HG02885 (cell line): ENCODE results near the gene NIPSNAP2.
"Not testable (repeated sequence)": the region's sequence is repeated elsewhere in the genome, so short reads cannot be mapped to it uniquely, and the experiment has no call there.

ENCODE experiments used
- ATAC-seq: cut with Tn5 transposase; IDR thresholded peaks from one replicate; pipeline ENCODE4 v1.9.1; 2021; ENCODE audit warnings: mild to moderate bottlenecking; ENCODE audit not compliant: unreplicated experiment, poor library complexity

The NIPSNAP2 gene

GRCh38 chr7:55973747-55974250 lies 9.4 kb downstream of the NIPSNAP2 start:
- ATAC-seq, result no peak

DNA sequence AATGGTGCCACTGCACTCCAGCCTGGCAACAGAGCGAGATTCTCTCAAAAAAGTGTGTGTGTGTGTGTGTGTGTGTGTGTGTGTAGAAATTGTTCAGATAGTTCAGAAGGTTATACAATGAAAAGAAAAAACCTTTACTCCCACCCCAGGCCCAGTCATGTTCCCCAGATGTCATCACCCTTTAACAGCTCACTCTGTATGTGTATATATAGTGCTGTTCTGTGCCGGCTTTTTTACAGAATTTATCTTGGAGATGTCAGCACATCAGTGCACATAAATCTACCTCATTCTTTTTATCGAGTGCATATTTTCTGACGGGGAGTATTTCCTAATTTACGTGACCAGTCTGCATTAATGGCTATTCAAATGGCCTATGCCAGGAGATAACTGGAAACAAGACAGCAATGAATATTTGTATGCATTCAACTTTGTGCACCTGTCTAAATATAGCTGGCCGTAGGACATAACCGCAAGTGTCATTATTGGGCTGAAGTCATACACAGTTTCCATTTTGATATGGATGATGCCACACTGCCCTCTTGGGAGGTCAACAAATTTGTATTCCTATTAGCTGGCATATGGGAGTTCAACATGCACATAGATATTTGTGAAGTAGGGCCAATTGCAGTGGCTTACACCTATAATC lies 11.7 kb downstream of the NIPSNAP2 start:
- no peak for ATAC-seq

GRCh38 chr7:55977831-55978230 lies 13.4 kb downstream of the NIPSNAP2 start:
- ATAC-seq, result no peak

DNA sequence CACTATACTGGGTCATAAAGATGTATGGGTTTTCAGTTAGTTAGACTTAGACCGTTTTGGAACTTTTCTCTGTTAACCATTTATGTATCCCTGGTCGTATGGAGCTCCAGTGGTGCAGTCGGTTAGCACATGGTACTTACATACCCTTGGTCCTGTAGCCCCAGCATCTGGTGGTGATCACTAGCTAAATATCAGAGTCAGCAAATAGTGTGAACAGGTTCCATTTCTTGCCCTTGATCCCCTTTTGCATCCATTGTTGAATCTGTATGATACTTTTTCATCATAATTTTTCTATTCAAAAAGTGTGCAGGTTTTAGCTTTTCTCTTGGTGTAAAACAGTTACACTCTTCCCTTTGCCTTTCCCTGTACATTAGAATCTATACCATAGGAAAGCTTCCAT lies 15.9 kb downstream of the NIPSNAP2 start:
- no peak for ATAC-seq

DNA sequence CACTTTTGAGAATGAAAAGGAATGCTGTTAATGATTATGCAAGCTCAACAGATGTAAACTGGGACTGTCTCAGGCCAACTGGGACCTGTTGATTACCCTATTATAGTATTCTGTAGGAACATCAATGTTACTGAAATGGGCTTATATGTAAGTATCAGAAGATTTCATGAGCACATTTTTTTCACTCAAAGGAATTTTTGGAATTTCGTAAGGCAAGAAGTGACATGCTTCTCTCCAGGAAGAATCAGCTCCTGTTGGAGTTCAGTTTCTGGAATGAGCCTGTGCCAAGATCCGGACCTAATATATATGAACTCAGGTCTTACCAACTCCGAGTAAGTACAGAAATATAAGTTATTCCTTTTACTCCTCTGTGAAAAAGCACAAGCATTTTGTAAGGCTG lies 19.2 kb downstream of the NIPSNAP2 start:
- ATAC-seq, result no peak

GRCh38 chr7:55992346-55992745 lies 28.0 kb downstream of the NIPSNAP2 start:
- no peak for ATAC-seq

DNA sequence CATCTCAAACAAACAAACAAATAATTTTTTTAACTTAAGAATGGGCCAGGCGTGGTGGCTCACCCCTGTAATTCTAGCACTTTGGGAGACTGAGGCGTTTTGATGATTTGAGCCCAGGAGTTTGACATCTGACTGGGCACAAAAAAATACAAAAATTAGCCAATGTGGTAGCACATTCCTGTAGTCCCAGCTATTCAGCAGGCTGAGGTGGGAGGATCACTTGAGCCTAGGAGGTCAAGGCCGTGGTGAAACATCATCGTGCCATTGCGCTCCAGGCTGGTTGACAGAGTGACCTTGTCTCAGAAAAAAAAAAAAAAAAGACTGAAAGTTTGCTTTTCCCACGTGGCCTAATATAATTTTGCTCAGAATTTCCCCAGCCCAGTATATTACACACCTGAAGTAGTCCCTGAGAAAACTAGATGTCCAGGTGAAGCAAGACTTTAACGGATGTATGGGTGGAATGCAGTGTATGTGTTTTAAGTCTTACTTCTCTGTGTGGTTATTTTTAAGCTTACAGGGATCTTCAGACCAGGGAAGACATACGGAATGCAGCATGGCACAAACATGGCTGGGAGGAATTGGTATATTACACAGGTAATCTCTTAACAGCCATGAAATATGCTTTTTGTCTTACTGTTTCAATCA lies 32.6 kb downstream of the NIPSNAP2 start:
- no peak for ATAC-seq

DNA sequence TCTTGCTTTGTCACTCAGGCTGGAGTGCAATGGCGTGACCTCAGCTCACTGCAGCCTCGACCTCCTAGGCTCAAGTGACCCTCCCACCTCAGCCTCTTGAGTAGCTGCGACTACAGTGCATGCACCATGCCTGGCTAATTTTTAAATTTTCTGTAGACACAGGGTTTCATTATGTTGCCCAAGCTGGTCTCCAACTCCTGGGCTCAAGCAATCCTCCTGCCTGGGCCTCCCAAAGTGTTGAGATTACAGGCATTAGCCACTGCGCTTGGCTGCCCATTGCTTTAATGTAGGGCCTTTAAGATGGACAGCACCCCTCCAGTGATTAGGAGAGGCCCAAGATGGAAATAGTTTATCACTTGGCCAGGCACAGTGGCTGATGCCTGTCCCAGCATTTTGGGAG lies 39.4 kb downstream of the NIPSNAP2 start:
- ATAC-seq, result no peak

DNA sequence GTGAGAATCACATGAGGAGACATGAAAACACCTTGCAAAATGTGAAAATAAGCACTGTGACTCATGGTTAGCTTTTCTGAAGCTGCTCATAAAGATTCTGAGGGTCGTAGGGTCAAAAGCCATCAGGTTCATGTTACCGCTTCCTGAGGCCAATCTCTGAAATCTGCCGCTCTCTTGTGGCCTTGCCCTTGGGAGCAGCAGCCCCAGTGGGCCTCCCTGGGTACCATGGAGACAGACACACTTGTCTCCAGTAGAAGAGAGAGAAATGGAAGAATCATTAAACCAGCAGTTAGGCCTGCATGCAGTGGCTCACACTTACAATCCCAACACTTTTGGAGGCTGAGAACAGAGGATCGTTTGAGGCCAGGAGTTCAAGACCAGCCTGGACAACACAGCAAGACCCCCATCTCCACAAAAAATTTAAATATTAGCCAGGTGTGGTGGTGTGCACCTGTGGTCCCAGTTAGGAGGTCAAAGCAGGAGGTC lies 42.8 kb downstream of the NIPSNAP2 start:
- ATAC-seq, result no peak

GRCh38 chr7:56007891-56008290 lies 43.5 kb downstream of the NIPSNAP2 start:
- ATAC-seq, result no peak

DNA sequence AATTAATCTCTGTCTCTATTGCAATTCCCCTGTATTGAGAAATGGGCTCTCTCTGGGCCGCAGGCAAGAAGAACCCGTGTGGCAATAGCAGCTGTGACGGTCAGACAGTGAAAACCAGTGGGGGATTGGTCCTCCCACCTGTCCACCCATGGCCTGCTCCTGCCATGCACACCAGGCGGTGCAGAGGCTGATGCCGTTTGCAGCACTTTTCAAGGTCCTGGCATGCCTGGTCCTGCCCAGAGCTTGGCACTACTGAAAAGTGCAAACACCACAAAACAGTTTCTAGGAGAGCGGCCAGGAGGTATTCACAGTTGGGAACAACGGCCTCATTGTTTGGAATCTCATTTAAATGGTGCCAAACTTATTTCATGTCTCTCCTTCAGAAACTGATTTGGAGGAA lies 45.3 kb downstream of the NIPSNAP2 start:
- ATAC-seq, result no peak

DNA sequence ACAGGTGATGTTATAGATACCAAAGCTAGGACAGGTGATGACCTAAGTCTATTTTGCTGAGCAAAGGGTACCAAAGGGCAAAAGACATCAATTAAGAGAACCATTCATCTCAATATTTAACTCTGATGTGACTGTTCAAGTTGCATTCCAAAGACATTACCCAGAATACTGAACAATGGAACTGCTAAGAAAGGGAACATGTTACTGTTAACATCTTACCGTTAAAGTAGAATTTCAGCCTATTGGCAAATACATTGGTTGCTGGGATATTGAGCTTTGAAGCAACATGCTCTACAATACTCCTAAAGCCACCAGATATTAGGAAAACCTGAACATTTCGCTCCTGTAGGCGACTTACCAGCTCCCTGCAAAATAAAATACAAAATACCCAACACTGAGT lies 52.6 kb downstream of the NIPSNAP2 start:
- not testable (repeated sequence) for ATAC-seq

- no peak for ATAC-seq
These were observed 55.1 kb downstream of the NIPSNAP2 start for GRCh38 chr7:56019501-56019900.

GRCh38 chr7:56023500-56023899 lies 59.1 kb downstream of the NIPSNAP2 start:
- peak; percentile 67 for ATAC-seq

DNA sequence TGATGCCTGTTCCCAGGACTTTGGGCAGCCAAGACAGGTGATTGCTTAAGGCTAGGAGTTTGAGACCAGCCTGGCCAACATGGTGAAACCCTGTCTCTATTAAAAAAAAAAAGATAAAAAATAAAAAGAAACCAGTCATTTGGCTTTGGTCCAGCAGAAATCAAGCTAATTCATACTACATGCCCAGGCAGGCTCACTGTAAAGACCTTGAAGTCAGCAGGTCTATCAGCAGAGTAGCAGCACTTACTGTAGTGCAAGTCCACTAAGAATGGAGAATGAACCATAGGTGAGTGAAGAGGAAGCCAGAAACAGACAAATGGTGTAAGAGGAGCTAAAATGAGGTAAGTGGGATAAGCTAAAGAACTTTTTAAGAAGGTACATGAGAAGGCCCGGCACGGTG lies 62.2 kb downstream of the NIPSNAP2 start:
- no peak for ATAC-seq

- no peak for ATAC-seq
These were observed 64.7 kb downstream of the NIPSNAP2 start for GRCh38 chr7:56028942-56029630.

DNA sequence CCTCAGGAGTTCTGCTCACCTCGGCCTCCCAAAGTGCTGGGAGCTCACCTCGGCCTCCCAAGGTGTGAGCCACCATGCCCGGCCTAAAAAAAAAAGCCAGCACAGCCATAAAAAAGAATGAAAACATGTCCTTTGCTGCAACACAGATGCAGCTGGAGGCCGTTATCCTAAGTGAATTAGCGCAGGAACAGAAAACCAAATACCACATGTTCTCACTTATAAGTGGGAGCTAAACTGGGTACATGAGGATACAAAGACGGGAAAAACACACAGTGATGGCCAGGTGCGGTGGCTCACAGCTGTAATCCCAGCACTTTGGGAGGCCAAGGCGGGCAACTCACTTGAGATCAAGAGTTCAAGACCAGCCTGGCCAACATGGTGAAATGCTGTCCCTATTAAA lies 66.0 kb downstream of the NIPSNAP2 start:
- ATAC-seq, result no peak

GRCh38 chr7:56031556-56031955 lies 67.2 kb downstream of the NIPSNAP2 start:
- ATAC-seq, result not testable (repeated sequence)

- ATAC-seq, result not testable (repeated sequence)
These were observed 68.2 kb downstream of the NIPSNAP2 start for GRCh38 chr7:56032578-56032977.

GRCh38 chr7:56033671-56034432 lies 69.5 kb downstream of the NIPSNAP2 start:
- ATAC-seq, result peak; percentile 96

GRCh38 chr7:56040730-56041129 lies 76.3 kb downstream of the NIPSNAP2 start:
- ATAC-seq, result no peak
